Nucleus accumbens (tissue), 56 donors: Measurements from ENCODE around the gene SLC25A20.

Source experiments
- DNase-seq, 56 donors: peaks; one replicate each; lab custom pipeline; 2025; lab: John Stamatoyannopoulos, UW

Gene SLC25A20, protein sequence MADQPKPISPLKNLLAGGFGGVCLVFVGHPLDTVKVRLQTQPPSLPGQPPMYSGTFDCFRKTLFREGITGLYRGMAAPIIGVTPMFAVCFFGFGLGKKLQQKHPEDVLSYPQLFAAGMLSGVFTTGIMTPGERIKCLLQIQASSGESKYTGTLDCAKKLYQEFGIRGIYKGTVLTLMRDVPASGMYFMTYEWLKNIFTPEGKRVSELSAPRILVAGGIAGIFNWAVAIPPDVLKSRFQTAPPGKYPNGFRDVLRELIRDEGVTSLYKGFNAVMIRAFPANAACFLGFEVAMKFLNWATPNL

DNA sequence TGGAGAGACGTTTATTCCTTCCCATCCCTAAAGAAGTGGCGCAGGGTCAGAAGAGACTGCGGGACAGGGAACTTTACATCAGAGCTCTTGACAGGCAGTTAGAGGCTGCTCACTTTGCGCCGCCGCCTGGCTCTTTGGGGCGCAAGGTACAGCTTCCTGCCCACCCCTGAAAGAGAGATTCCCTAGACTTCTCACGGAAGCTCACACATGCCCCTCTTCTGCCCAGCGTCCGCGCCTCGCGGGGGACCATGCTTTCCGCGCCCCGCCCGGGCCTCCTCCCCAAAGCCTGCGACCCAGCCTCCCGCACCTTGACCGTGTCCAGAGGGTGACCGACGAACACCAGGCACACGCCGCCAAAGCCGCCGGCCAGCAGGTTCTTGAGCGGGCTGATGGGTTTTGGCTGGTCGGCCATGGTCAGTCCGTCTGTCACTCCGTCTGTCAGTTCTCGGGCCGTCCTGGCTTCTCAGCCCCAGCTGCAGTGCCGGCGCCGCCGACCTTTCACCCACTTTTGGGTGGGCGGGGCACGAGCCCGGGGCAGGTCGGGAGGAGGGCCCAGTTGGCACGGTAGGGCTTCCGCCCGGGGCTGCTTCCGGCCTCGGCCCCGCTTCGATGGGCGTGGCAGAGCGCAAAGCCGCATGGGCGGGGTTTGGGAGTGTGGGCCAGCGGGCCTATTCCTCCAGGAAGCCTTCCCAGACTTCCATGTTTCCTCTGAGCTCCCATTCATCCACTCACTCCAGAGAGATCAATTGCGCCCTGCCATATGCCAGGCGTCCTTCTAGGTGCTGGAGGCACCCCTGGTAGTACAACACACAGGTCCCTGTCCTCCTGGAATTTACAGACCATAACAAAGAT, at the start of gene SLC25A20:
Gene SLC25A20, minus strand, starts transcription at position 500 of the 852 bp plus-strand sequence. Its CDS starts 88 bp downstream, at position 412.
- DNase-seq: peak in 50 of 56 donors; percentile 11 to 87 (median 52)

DNA sequence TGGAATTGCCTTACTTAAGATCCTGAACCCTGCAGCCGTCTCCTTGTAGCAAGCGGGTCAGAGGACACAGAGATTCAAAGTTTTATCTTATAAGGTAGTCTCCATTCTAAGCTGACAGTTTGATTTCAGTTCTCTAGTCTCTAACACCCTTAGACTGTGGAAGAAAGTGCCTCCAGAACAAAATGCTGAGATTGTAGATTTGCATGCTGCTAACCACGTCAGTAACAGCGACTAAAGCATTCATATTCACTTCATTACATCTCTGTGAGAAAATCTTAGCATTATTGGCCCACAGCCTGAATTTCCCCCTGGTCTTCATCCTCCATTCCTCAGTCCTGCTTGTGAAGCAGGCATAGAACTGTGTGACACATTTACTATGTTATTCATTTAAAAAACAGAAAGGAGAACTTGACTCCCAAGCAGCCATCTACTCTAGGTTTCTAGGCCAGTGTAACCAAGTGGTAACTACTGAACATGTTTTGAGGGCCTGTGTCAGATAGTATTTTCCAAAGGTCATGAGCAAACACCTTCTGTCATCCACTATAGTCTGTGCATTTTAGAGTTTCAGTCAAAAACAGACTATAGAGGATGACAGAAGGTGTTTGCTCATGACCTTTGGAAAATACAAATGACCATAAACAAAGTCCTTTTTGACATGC, 47.3 kb upstream of the SLC25A20 start:
- no peak for DNase-seq

DNA sequence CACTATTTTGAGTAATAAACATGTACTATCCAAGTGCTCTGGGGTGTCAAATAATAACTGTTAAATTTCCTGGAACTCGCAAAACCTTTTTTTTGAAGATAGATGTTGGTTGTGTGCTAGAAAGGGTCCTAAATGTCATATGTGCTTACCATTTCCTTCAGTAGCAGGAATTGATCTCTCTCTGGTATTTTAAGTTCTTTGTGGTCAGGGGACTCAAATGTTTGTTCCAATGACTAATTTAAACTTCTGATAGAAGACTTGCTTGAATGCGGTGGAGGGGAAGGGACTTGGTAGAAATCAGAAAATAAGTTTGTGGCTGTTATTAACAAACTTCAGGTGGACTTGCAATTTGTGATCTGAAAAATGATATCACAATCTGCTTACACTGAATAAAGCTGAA, 46.8 kb upstream of the SLC25A20 start:
- DNase-seq: no peak

DNA sequence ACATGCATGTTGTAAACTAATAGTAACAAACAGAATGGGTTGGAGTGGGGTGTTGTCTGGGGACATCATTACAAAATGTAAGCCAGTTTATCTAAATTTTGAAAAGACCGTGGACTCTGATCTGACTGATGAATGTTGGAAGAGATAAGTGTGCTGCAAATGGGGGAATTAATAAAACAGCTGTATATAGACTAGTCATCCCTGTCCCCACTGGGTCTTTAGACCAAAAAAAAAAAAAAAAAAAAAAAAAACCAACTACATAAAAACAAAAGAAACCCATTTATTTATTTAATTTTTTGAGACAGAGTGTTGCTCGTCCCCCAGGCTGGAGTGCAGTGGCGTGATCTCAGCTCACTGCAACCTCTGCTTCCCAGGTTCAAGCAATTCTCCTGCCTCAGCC, 40.0 kb upstream of the SLC25A20 start:
- no peak for DNase-seq

DNA sequence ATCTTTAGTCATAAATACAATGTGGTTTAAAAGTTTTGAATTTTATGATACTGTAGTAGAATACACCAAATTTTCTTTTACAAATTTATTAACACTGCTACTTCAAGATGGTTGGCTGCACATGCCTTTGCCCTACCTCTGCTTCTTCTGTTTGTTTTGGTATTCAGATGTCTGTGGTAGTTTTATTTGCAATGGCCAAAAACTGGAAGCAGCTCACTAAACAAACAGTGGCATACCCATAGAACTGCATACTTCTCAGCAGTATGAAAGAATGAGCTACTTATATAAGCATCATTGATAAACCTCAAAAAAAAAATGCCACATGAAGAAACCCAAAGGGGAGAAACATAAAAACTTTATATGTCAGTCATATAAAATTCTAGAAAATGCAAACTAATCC, 39.5 kb upstream of the SLC25A20 start:
- no peak for DNase-seq

DNA sequence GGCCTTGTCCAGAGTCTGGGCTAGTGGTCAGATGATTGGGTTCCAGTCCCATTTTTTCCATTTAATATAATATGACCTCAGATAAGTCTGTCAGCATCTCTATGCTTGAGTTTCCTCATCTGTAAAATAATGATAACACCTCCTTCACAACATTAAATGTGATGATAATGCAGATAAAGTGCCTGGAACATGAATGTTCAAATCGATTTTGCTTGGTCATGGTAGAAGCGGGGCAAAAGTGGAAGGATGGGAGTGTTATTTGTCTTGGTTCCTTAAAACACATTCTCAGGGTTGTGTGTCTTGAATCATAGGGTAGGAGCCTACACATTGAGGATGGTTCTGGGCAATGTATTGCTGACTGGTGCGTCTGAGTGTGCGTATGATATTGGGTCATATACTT, 36.8 kb upstream of the SLC25A20 start:
- no peak for DNase-seq

DNA sequence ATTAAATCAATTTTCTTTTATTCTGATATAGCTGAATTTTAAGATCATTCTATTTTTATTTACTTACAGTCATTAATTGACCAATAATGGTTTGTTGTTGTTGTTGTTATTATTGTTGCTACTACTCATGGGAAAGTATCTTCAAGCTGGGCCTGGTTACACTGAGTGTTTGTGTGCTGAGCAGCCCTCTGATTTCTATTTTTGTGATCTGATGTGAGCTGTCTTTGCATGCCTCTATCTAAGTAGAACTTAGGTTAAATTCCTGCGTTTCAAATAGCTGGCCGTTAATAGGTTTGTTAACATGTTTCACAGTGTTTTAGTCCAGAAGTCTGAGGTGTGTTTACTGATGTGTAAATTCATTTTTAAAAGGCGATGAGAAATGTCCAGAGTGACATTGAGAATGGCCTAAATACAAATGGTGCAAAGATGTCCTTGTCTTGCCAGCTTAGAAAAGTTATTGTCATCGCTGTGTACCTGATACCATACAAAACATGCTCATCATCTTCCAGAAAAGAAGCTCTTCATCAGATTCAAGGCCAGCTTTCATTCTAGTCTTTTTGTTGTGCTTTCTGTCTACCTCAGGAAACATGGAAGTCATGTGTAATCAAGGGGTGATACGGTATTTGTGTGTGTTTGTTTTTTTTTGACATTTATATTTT, 35.8 kb upstream of the SLC25A20 start:
- DNase-seq: no peak

DNA sequence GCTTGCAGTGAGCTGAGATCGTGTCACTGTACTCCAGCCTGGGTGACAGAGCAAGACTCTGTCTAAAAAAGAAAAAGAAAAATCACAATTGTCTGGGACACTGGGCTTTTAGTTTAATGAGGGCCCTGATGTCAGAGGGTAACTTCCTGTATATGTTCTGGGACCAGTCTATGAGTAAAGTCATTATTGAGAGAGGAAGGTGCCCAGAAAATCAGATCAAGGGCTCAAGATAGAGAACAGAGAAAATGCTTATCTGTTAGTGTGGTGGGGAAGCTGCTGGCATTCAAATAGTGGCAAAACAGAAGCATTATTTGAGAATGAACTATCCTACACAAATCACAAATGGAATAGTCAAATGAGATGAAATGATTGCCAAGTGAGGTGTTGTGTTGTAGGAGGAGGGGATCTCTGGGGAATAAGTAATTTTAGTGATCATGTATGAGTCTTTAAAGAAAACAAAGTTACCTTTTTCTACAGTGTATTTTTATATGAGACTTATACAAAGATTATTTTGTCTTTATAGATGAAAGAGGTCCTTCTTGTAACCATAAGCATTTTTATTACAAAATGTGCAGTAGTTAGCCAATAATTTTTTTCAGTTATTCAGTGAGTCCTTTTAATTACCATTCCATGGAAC, 33.4 kb upstream of the SLC25A20 start:
- no peak for DNase-seq

DNA sequence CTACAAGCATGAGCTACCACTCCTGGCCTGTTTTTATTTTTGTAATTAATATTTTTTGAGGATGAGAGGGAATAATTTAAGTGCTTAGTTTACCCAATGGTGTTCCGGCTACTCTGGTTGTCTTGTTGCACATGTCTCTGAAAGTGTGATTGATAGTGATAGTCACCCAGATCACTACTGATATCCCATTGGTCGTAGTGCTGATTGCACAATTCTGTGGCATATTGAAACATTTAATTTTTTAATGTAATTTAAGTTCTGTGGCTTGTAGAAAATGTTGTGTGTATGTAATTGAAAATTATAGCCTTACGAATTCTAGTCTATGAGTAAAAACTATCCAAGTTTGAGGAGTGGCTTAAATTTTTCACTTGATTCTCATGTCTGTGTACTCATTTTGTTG, 31.9 kb upstream of the SLC25A20 start:
- no peak for DNase-seq

DNA sequence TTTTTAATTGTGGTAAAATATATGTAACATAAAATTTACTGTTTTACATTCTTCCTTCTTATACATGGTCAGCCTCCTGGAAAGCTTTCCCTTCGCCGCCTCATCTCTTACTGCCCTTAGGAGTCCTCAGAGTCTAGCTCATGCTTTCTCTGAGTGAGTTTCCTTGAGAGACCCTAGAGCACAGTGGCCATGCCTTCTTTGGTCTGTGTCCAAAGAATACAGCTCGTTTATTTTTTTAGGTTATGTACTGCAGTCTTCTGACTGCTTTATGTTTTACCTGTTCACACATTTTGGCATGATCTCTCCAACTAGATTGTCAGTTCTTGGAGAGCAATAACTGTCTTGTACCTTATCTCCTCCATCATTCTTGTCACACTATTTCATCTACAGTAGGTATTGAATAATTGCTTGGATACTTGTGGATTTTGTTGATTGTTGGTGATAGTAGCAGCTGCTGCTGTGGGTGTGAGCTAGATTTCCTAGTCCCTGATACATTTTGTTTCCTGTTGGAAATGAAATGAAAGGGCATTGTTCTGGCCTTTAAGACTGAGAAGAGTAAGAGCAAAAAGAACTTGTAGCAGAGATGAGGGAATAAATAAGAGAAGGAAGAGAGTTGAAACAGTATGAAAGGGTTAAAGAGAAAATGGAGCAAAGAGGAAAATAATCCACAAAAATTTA, 30.8 kb upstream of the SLC25A20 start:
- DNase-seq: no peak

DNA sequence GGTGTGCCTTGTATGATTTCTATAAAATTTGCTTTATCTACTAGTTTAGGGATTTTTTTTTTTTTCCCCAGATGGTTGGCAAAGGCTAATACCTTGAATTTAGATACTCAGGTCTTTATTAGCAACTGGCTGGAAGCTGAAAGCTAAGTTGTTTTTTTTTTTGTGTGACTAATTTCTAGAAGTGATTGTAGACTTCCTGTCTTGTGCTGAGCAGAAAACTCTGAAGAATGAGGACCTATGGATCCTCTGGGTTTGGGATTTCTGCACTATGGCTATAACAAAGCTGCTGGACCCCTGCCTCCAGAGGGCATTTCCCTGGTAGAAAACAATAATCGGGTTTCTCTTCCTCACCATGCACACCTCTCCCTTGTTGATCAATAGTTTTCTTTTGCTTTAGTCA, 30.0 kb upstream of the SLC25A20 start:
- no peak for DNase-seq

DNA sequence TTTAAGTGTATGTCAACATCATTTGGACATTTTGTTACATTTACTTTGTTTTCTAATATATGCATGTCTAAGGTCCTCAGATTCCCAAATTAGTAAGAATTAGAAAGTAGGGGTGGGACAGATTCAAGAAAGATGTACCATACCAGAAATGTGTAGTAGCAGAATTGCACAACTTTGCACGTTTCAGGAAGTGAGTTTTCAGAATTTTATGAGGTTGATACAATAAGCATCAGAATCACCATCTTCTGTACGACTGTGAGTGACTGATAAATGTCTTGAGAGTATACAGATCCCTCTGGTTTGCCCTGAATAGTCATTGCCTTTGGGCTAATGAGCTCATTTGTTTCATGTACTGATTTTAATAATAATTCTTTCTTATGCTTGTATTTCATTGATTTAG, 29.2 kb upstream of the SLC25A20 start:
- no peak for DNase-seq

DNA sequence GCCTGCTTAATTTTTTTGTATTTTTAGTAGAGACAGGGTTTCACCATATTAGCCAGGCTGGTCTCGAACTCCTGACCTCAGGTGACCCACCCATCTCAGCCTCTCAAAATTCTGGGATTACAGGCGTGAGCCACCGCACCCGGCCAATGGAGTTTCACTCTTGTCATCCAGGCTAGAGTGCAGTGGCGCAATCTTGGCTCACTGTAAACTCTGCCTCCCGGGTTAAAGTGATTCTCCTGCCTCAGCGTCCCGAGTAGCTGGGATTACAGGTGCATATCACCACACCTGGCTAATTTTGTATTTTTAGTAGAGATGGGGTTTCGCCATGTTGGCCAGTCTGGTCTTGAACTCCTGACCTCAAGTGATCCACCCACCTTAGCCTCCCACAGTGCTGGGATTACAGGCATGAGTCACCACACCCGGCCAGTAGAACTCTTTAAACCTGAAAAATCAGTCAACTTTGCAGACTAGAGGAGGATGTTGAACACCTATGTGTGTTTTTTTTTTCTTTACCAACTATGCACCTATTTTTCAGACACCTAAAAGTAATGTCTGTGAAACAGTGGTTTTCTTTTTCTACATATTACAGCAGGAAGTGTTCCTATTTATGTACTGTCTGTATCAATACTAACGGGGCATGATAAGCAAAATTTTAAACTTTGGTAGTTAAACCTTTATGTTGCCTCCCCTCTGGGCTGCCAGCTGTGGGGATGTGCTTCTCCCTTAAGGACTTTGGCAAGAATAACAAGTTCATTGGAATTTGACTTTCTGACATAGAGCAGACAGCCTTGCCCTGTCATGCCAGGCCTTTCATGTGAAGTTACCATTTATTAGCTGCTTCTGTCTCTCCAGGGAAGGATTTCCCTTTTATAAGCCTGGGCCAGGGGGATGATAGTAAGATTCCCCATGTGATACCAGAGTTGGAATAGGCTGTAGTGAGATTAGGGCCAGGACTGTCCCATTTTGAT, 28.0 kb upstream of the SLC25A20 start:
- no peak for DNase-seq

DNA sequence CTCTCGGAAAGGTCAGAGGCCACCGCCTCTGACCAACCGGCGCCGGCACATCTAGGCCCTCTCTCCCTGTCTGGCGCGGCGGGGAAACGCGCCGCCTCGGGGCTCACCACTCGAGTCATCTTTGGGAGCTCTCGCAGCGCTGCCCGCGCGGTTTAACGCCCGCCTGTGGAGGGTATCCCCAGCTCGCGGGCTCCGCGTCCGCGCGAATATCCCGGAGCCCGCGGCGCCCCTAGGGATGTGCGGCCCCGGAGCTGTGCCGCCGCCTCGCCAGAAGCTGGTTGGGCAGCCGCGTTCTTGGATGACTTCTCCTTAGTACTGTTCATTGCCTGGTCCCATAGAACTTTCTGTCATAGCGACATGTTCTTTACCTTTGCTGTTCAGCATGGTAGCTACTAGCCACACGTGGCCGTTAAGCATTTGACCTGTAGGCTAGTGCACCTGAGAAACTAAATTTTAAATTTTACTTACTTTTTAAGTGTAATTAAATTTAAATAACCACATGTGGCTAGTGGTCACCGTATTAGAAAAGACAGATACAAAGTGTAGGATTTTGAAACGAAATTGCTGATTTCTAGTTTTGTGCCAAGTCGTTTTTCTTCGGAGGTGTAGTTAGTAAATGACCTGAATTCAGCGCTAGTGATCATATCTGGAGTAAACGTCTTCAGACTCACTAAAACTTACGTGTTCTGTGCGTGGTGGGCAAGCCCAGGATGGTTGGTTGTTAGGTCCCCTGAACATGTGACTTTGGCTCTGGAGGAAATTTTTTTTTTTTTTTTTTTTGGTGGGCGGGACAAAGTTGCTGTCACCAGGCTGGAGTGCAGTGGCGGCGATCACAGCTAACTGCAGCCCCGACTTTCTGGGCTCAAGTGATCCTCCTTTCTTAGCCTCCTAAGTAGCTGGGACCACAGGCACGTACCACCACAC, 20.8 kb upstream of the SLC25A20 start:
- peak in 10 of 56 donors; percentile 2 to 64 (median 50) for DNase-seq

DNA sequence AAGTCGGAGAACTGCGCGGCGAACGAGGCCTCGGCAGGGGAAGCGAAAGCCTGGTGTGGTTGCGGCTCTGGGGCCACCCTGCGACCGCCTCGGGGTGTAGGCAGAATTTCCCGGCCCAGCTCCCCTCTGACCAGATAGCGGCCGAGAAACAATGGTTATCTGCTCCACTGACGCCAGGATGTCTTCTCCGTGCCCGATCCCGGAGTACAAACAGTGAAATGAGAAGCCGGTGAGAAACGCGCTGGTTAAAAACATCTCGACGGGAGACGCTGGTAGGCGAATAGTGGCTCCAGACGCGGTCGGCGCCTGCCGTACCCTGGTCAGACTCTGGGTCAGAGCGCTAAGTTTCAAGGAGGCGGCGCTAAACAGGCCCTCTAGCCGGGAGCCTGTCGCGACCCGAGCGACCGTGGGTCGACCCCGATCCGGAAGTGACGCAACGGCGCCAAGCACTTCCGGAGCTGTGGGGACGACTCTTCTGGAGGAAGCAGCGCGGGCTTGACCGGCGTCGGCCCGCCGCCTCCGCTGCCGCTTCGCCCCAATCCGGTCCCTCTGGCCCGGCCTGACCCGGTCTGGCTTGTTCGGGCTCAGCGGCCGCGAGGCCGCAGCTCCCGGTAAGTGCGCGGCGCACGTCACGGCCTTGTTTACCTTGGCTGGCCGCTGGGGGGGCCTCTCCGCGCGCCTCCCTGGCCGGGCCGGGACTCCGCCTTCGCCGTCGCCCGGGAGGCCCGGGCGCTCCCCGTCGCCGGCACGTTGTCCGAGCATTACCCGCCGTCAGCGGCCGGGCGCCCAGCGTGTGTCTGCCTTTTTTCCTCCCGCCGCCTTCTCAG, 19.9 kb upstream of the SLC25A20 start, which contains the start of gene ARIH2:
Gene ARIH2, plus strand, starts transcription at position 455 of the 827 bp plus-strand sequence. CDS start 8,717 bp downstream, outside the sequence.
- peak; percentile 34 to 93 (median 86) for DNase-seq

DNA sequence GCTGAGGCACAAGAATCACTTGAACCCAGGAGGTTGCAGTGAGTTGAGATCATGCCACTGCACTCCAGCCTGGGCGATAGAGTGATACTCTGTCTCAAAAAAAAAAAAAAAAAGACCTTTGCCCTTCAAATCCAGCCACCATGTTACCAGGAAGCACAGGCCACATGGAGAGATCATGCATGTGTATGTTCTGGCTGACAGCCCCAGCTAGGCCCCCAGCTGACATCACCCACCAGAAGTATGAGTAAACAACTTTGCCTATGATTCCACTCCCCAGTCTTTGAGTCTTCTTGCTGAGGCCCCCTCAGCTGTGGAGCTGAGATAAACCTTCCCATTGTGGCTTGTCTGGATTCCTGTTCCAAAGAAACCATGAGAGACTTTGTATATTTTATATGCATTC, 16.6 kb upstream of the SLC25A20 start:
- no peak for DNase-seq
